HepG2 (cell line): ENCODE data around the gene PBX2. TPM values are rescaled to one million over a fixed set of nuclear protein-coding genes. Genes with fewer than 3 reads are reported as not detected.

ENCODE experiments used
- ATAC-seq: fragments of 200-7000 bp; cut with Tn5 transposase; 3 replicates; pipeline ENCODE4 v1.9.1; 2020; ENCODE audit warnings: mild to moderate bottlenecking, moderate library complexity
- BruUV-seq: library from RNA; stranded (reverse); fragments of 400-500 nt; replicated peaks from 2 replicates; lab custom pipeline; 2021; lab: Mats Ljungman, UMichigan
- CTCF ChIA-PET: fragments of 300-600 bp; formaldehyde crosslinking; extraction: SDS; loops from one replicate; lab custom pipeline; 2021; ENCODE audit warnings: low total read pairs, inconsistent platforms, low intra/inter-chr PET ratio; lab: Yijun Ruan, JAX
- POLR2A ChIA-PET: fragments of 350-600 bp; sonication (Branson Sonifier 250); formaldehyde crosslinking; loops from one replicate; lab custom pipeline; 2020; ENCODE audit warnings: antibody characterized with exemption, inconsistent platforms; lab: Yijun Ruan, JAX
- DNase-seq: peaks from one replicate; pipeline ENCODE4 v3.0.0-alpha.2; 2015; ENCODE audit warnings: low spot score
- FAIRE-seq: peaks from 3 replicates; lab custom pipeline; 2011; peaks lifted over from hg19 to GRCh38; lab: Jason Lieb, UNC
- H2AFZ ChIP-seq: one replicate; pipeline ENCODE4 v1.6.1; 2011; ENCODE audit warnings: low read length, inconsistent platforms
- H3K27ac ChIP-seq: fragments of 300-600 bp; 3 replicates; pipeline ENCODE4 v1.8.0; 2011; ENCODE audit warnings: mixed run types, mild to moderate bottlenecking, mixed read lengths, low read length, inconsistent platforms; ENCODE audit not compliant: insufficient read depth; ENCODE audit errors: extremely low read length
- H3K27me3 ChIP-seq, 2 experiments: fragments of 200-600 bp in 1 of 2; 2 replicates in 1 of 2; 3 replicates in 1 of 2; pipeline versions ENCODE4 v1.6.0 to v1.8.0; 2011; ENCODE audit warnings: low read length in 2 of 2, mild to moderate bottlenecking in 2 of 2, moderate library complexity in 2 of 2, inconsistent platforms in 1 of 2; ENCODE audit not compliant: insufficient read depth in 2 of 2, control insufficient read depth in 1 of 2
- H3K36me3 ChIP-seq, 2 experiments: fragments of 200-600 bp in 1 of 2; replicated peaks in 1 of 2; 2 replicates in 1 of 2; 3 replicates in 1 of 2; pipeline versions ENCODE4 v1.5.1 to v1.8.0; 2011; ENCODE audit warnings: low read length in 2 of 2, inconsistent platforms in 1 of 2; ENCODE audit not compliant: insufficient read depth in 2 of 2, control insufficient read depth in 1 of 2
- H3K4me1 ChIP-seq: 2 replicates; pipeline ENCODE4 v1.5.1; 2012; ENCODE audit warnings: low read length, inconsistent platforms; ENCODE audit not compliant: insufficient read depth
- H3K4me2 ChIP-seq: 2 replicates; pipeline ENCODE4 v1.6.0; 2011; ENCODE audit warnings: low read depth, low read length, inconsistent platforms
- H3K4me3 ChIP-seq, 3 experiments: fragments of 200-600 bp in 1 of 3; sonication (generic), shearing (Covaris generic) in 1 of 3; replicated peaks in 1 of 3; 2 replicates each; pipeline ENCODE4 v1.5.1; 2011 to 2016; ENCODE audit warnings: low read length in 3 of 3, inconsistent platforms in 2 of 3, low read depth in 2 of 3, mild to moderate bottlenecking in 2 of 3, control low read depth in 1 of 3, mixed read lengths in 1 of 3; ENCODE audit not compliant: insufficient read depth in 1 of 3
- H3K79me2 ChIP-seq: one replicate; pipeline ENCODE4 v1.6.1; 2011; ENCODE audit warnings: low read length, inconsistent platforms; ENCODE audit not compliant: insufficient read depth
- H3K9ac ChIP-seq: 2 replicates; pipeline ENCODE4 v1.6.0; 2011; ENCODE audit warnings: mild to moderate bottlenecking, low read depth, low read length, inconsistent platforms; ENCODE audit not compliant: insufficient read depth
- H3K9me3 ChIP-seq: 2 replicates; pipeline ENCODE4 v1.5.1; 2012; ENCODE audit warnings: mild to moderate bottlenecking, low read length
- H4K20me1 ChIP-seq: 2 replicates; pipeline ENCODE4 v1.6.0; 2011; ENCODE audit warnings: inconsistent platforms, mild to moderate bottlenecking, low read length, moderate library complexity; ENCODE audit not compliant: insufficient read depth
- ATF1 ChIP-seq: IDR thresholded peaks from 2 replicates; pipeline ENCODE4 v1.6.1; 2016; ENCODE audit warnings: mild to moderate bottlenecking, control low read depth
- BHLHE40 ChIP-seq: IDR thresholded peaks from 2 replicates; pipeline ENCODE4 v1.6.1; 2011; ENCODE audit warnings: low read length, improper control_type of control experiment
- DMAP1 ChIP-seq: IDR thresholded peaks from 2 replicates; pipeline ENCODE4 v1.6.1; 2016
- HIVEP1 ChIP-seq: sonication (generic); formaldehyde crosslinking; IDR thresholded peaks from 2 replicates; pipeline ENCODE4 v1.4.0; 2020; ENCODE audit warnings: mild to moderate bottlenecking, missing genetic modification reagents
- KMT2B ChIP-seq: IDR thresholded peaks from 2 replicates; pipeline ENCODE4 v1.6.1; 2016; ENCODE audit warnings: missing genetic modification reagents, missing compliant biosample characterization
- MED8 ChIP-seq: sonication (generic); formaldehyde crosslinking; IDR thresholded peaks from 2 replicates; pipeline ENCODE4 v1.8.1; 2023; ENCODE audit warnings: mild to moderate bottlenecking, missing genetic modification reagents; ENCODE audit not compliant: insufficient replicate concordance
- RXRB ChIP-seq: IDR thresholded peaks from 2 replicates; pipeline ENCODE4 v1.6.1; 2016; ENCODE audit warnings: borderline replicate concordance, missing genetic modification reagents, missing compliant biosample characterization
- SP140L ChIP-seq: sonication (generic); formaldehyde crosslinking; IDR thresholded peaks from 2 replicates; pipeline ENCODE4 v1.4.0; 2020; ENCODE audit warnings: missing genetic modification reagents, borderline replicate concordance
- TERF1 ChIP-seq: sonication (generic); formaldehyde crosslinking; IDR thresholded peaks from 2 replicates; pipeline ENCODE4 v1.8.0; 2022; ENCODE audit warnings: mild to moderate bottlenecking, missing genetic modification reagents, moderate library complexity
- ZEB1 ChIP-seq: IDR thresholded peaks from 2 replicates; pipeline ENCODE4 v1.6.1; 2012; ENCODE audit warnings: mild to moderate bottlenecking, low read depth, inconsistent platforms; ENCODE audit not compliant: insufficient replicate concordance
- ZKSCAN5 ChIP-seq: sonication (generic); formaldehyde crosslinking; IDR thresholded peaks from 2 replicates; pipeline ENCODE4 v1.5.1; 2020; ENCODE audit warnings: mild to moderate bottlenecking, missing genetic modification reagents
- ZNF512 ChIP-seq: sonication (generic); formaldehyde crosslinking; IDR thresholded peaks from 2 replicates; pipeline ENCODE4 v1.4.0; 2020; ENCODE audit warnings: mild to moderate bottlenecking, missing genetic modification reagents
- ZNF564 ChIP-seq: sonication (generic); formaldehyde crosslinking; IDR thresholded peaks from 2 replicates; pipeline ENCODE4 v1.8.1; 2023; ENCODE audit warnings: mild to moderate bottlenecking, missing genetic modification reagents
- WGBS: methylation state at CpG from one replicate; pipeline ENCODE4 v1.1.6; 2017; ENCODE audit warnings: low lambda C conversion rate; 5-methylcytosine and 5-hydroxymethylcytosine counted together
- in situ Hi-C: cut with HindIII; loops from 2 replicates; pipeline ENCODE4 v1.10.0; 2017; ENCODE audit warnings: low pct_unique_long_range_greater_than_20kb; ENCODE audit not compliant: extremely low pct_ligation_motif_present
- intact Hi-C: fragments of 100-400 bp; cut with micrococcal nuclease; formaldehyde crosslinking; loops from one replicate; pipeline ENCODE4 v1.10.0; 2022; ENCODE audit not compliant: unreplicated experiment
- polyA plus RNA-seq, 8 experiments: library from polyadenylated mRNA; depleted of rRNA in 3 of 8; stranded (reverse) in 7 of 8; unstranded in 1 of 8; fragments of >200 nt; fragmentation: Illumina TruSeq in 4 of 8; extraction: Trizol in 4 of 8; gene quantifications; 2 replicates each; pipeline versions ENCODE4 v1.2.1 to v1.2.3, GENCODE V29; 2011 to 2016; ENCODE audit warnings: low read depth in 4 of 8, missing spikeins in 1 of 8, mixed read lengths in 1 of 8; ENCODE audit not compliant: insufficient read depth in 1 of 8
- total RNA-seq, 5 experiments: library from RNA; depleted of rRNA; stranded (reverse); fragments of >200 nt; fragmentation: Illumina TruSeq; extraction: Trizol; gene quantifications; 2 replicates each; pipeline ENCODE4 v1.2.3, GENCODE V29; 2016; ENCODE audit warnings: low read depth in 1 of 5
- TF ChIP-seq, protein P1 (sequence below): IDR thresholded peaks from 2 replicates; pipeline ENCODE4 v1.6.1; 2016; ENCODE audit warnings: mild to moderate bottlenecking, missing biosample characterization, missing genetic modification reagents
- TF ChIP-seq, protein P2 (sequence below): sonication (generic); formaldehyde crosslinking; IDR thresholded peaks from 2 replicates; pipeline ENCODE4 v1.8.0; 2022; ENCODE audit warnings: mild to moderate bottlenecking, missing genetic modification reagents, borderline replicate concordance

PBX2 gene
- total and polyA plus RNA-seq, 2 of the 13 experiments (the other 11 are each of a cell fraction or from before 2014, with no cell fraction given): 42.3 to 77.8 TPM

- TF ChIP-seq ZNF512 (CRISPR knock-in tag): no peak
- TF ChIP-seq ATF1 (CRISPR knock-in tag): peak; percentile 78; the same call in 1 of the 2 replicates
- TF ChIP-seq TERF1 (CRISPR knock-in tag): no peak
- TF ChIP-seq ZNF564 (CRISPR knock-in tag): no peak
These were observed 12.7 kb downstream of the PBX2 start (continued) for GRCh38 chr6:32177183-32177787.

GRCh38 chr6:32176476-32177182 is 13.4 kb downstream of the PBX2 start:
- H3K4me3 ChIP-seq: peak overlapping the region; percentile 96 to 98 (median 98)
- no peaks in the 10 kb centered on the region for H3K9me3 ChIP-seq
- CTCF ChIA-PET: no interaction called here
- H3K4me2 ChIP-seq: peak overlapping the region; percentile 98
- H3K27ac ChIP-seq: peak overlapping the region; percentile 97
- ATAC-seq (no peak), FAIRE-seq (no peak), DNase-seq (no peak)
- in situ Hi-C loops (no loop called here), intact Hi-C loops (loop anchor here (2.0 to 5.0 kb wide), 2 partner anchors 58 to 1091 kb away; no protein-coding TSS in a partner anchor)
- H4K20me1 ChIP-seq: no peaks in the 10 kb centered on the region
- BruUV-seq: TSS peak; percentile 31
- peaks cover 56% of the 10 kb centered on the region for H3K79me2 ChIP-seq
- H3K4me1 ChIP-seq: peaks cover 60% of the 10 kb centered on the region
- H3K27me3 ChIP-seq: no peaks in the 10 kb centered on the region; a peak in 1 of 5 replicates
- H3K36me3 ChIP-seq: peaks cover 14 to 19% of the 10 kb centered on the region in 2 experiments; a peak in 4 of 5 replicates
- WGBS: 1% methylated on average over 5 of the region's 5 CpGs
- peak overlapping the region; percentile 90 for H3K9ac ChIP-seq
- H2AFZ ChIP-seq: no peak overlapping the region
- POLR2A ChIA-PET: interaction anchor here (0.7 to 5.8 kb wide), 17 partner anchors 9 to 795 kb away, joined by 3 to 127 read pairs (median 8); partner anchors contain the start of genes ATF6B, FKBPL, GPANK1 and GPSM3
- TF ChIP-seq DMAP1 (CRISPR knock-in tag) (no peak), ZKSCAN5 (CRISPR knock-in tag) (no peak), ZNF512 (CRISPR knock-in tag) (no peak), RXRB (CRISPR knock-in tag) (peak; percentile 7; the same call in 1 of the 2 replicates), HIVEP1 (CRISPR knock-in tag) (no peak), BHLHE40 (no peak), SP140L (CRISPR knock-in tag) (no peak), MED8 (CRISPR knock-in tag) (no peak), ZEB1 (no peak), KMT2B (CRISPR knock-in tag) (no peak)
- TF ChIP-seq, protein P1, sequence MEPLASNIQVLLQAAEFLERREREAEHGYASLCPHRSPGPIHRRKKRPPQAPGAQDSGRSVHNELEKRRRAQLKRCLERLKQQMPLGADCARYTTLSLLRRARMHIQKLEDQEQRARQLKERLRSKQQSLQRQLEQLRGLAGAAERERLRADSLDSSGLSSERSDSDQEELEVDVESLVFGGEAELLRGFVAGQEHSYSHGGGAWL: no peak
- TF ChIP-seq, protein P2, sequence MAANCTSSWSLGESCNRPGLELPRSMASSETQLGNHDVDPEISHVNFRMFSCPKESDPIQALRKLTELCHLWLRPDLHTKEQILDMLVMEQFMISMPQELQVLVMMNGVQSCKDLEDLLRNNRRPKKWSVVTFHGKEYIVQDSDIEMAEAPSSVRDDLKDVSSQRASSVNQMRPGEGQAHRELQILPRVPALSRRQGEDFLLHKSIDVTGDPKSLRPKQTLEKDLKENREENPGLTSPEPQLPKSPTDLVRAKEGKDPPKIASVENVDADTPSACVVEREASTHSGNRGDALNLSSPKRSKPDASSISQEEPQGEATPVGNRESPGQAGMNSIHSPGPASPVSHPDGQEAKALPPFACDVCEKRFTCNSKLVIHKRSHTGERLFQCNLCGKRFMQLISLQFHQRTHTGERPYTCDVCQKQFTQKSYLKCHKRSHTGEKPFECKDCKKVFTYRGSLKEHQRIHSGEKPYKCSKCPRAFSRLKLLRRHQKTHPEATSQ (CRISPR knock-in tag): no peak; the same call in 1 of the 2 replicates
